ENCODE results near the gene TRPC4AP. TPM values are rescaled to one million over a fixed set of nuclear protein-coding genes. Genes with fewer than 3 reads are reported as not detected.

TRPC4AP gene
- total RNA-seq, 1 experiment from 2014 or later: 48.6 TPM

- no peak for TF ChIP-seq SRF (IDR thresholded peaks at IDR 0.05; ENCODE audit: low read depth)
- no peak for TF ChIP-seq ATF3 (IDR thresholded peaks at IDR 0.05)
- no peak for TF ChIP-seq CBX3 (IDR thresholded peaks at IDR 0.05; ENCODE audit: low read depth)
- TF ChIP-seq EZH2 (IDR thresholded peaks at IDR 0.05): no peak
Measured at GRCh38 chr20:35088231-35089145, 4.1 kb downstream of the TRPC4AP start (continued).

GRCh38 chr20:35087791-35088190 lies 4.8 kb downstream of the TRPC4AP start:
- no peak for TF ChIP-seq POLR2AphosphoS5 (IDR thresholded peaks at IDR 0.05; ENCODE audit: low read depth, low read length)
- TF ChIP-seq SIN3A (IDR thresholded peaks at IDR 0.05; ENCODE audit: low read depth): no peak
- no peak for TF ChIP-seq REST (IDR thresholded peaks at IDR 0.05; ENCODE audit: low read depth)
- no peak for TF ChIP-seq RAD21 (IDR thresholded peaks at IDR 0.05; ENCODE audit: low read depth)
- no peak for TF ChIP-seq EGR1 (IDR thresholded peaks at IDR 0.05; ENCODE audit: low read depth)
- no peak for TF ChIP-seq CBX3 (IDR thresholded peaks at IDR 0.05; ENCODE audit: low read depth)
- no peak for TF ChIP-seq CEBPB (IDR thresholded peaks at IDR 0.05; ENCODE audit: low read depth)
- TF ChIP-seq MAX (IDR thresholded peaks at IDR 0.05): no peak
- no peak for TF ChIP-seq EZH2 (IDR thresholded peaks at IDR 0.05)
- no peak for TF ChIP-seq ZBTB33 (IDR thresholded peaks at IDR 0.05; ENCODE audit: extremely low read depth, insufficient replicate concordance, low read length)
- no peak for TF ChIP-seq TCF7L2 (IDR thresholded peaks at IDR 0.05; ENCODE audit: borderline replicate concordance, extremely low read depth, insufficient read depth, insufficient read length)
- TF ChIP-seq POLR2A (IDR thresholded peaks at IDR 0.05; ENCODE audit: borderline replicate concordance, extremely low read depth, insufficient read depth, insufficient read length): no peak
- no peak for TF ChIP-seq JUND (IDR thresholded peaks at IDR 0.05)
- no peak for TF ChIP-seq ZNF274 (IDR thresholded peaks at IDR 0.05; ENCODE audit: low read depth, low read length)
- no peak for TF ChIP-seq FOSL1 (IDR thresholded peaks at IDR 0.05; ENCODE audit: low read depth)
- no peak for TF ChIP-seq ATF3 (IDR thresholded peaks at IDR 0.05)
- BruUV-seq (replicated peaks): no TSS peak
- no peaks in the 10 kb centered on the region for H3K27me3 ChIP-seq (ENCODE audit: insufficient read depth, low read length)
- POLR2A ChIA-PET: no interaction called here
- no peak for DNase-seq (ENCODE audit: low read depth, low spot score)
- H3K4me3 ChIP-seq (replicated peaks in 1 of 2; ENCODE audit: low read depth in 1 of 2, low read length in 2 of 2): no peak overlapping the region
- CTCF ChIA-PET: interaction anchor here (1.2 kb wide), 1 partner anchor 8 kb away, joined by 3 read pairs; no protein-coding TSS in a partner anchor
- RAD21 ChIA-PET (ENCODE audit: low non-redundant PET in 1 of 2, low total read pairs in 2 of 2, uncharacterized antibody in 2 of 2, unreplicated experiment in 2 of 2): no interaction called here
- no peaks in the 10 kb centered on the region for H3K36me3 ChIP-seq (ENCODE audit: control insufficient read depth in 1 of 2, insufficient read depth in 2 of 2, low read length in 2 of 2)
- no peak overlapping the region for H3K27ac ChIP-seq (ENCODE audit: low read depth, low read length)
- H3K79me2 ChIP-seq (ENCODE audit: insufficient read depth, low read length): peaks cover 89% of the 10 kb centered on the region
- H3K4me1 ChIP-seq (ENCODE audit: control insufficient read depth in 1 of 2, insufficient read depth in 2 of 2, low read length in 2 of 2): peaks cover 5 to 10% of the 10 kb centered on the region in 2 experiments; a peak in 3 of 4 replicates
- intact Hi-C loops (cut with micrococcal nuclease): loop anchor here (5.0 kb wide), 1 partner anchor 215 kb away; the partner anchor contains the start of gene GGT7
- ATAC-seq: no peak
- no peaks in the 10 kb centered on the region for H3K9me3 ChIP-seq (ENCODE audit: control insufficient read depth in 1 of 2, insufficient read depth in 1 of 2, low read depth in 1 of 2, low read length in 2 of 2)
- H2AFZ ChIP-seq (ENCODE audit: low read depth, low read length, poor library complexity, severe bottlenecking): no peak overlapping the region
- H4K20me1 ChIP-seq (ENCODE audit: insufficient read depth): no peaks in the 10 kb centered on the region
- no peak overlapping the region for H3K4me2 ChIP-seq (ENCODE audit: low read length)
- no peak overlapping the region for H3K9ac ChIP-seq (ENCODE audit: low read length)
- H3K9me2 ChIP-seq (ENCODE audit: insufficient read depth): no peaks in the 10 kb centered on the region
